SH-SY5Y (cell line): ENCODE data around the gene SLC51B.

ENCODE experiments used
- GATA2 ChIP-seq: IDR thresholded peaks from 2 replicates; pipeline ENCODE4 v1.6.1; 2011; ENCODE audit warnings: mild to moderate bottlenecking, low read depth, low read length
- GATA3 ChIP-seq: IDR thresholded peaks from 2 replicates; pipeline ENCODE4 v1.6.1; 2011; ENCODE audit warnings: low read depth, mild to moderate bottlenecking, low read length, moderate library complexity

GRCh38 chr15:65020419-65020818, 24.8 kb upstream of the SLC51B start:
- TF ChIP-seq GATA2 (no peak), GATA3 (no peak)
